HL-60 (cell line): Measurements from ENCODE around the gene RUNX1.

Experiments used
- CTCF ChIP-seq: IDR thresholded peaks from one replicate; pipeline ENCODE4 v1.5.1; 2011; ENCODE audit warnings: low read length, control low read depth, inconsistent platforms; ENCODE audit not compliant: insufficient read depth
- GABPA ChIP-seq: IDR thresholded peaks from 2 replicates; pipeline ENCODE4 v1.6.1; 2012; ENCODE audit warnings: low read depth
- POLR2AphosphoS5 ChIP-seq: IDR thresholded peaks from 2 replicates; pipeline ENCODE4 v1.6.1; 2012; ENCODE audit warnings: low read depth
- REST ChIP-seq: IDR thresholded peaks from 2 replicates; pipeline ENCODE4 v1.6.1; 2012; ENCODE audit warnings: low read depth; ENCODE audit not compliant: insufficient replicate concordance
- SPI1 ChIP-seq: IDR thresholded peaks from 2 replicates; pipeline ENCODE4 v1.6.1; 2012; ENCODE audit warnings: low read depth, mild to moderate bottlenecking, borderline replicate concordance

GRCh38 chr21:34992736-34993398, 56.2 kb downstream of the RUNX1 start:
- TF ChIP-seq CTCF (no peak), REST (no peak), POLR2AphosphoS5 (no peak), GABPA (no peak), SPI1 (no peak)
